Myocyte (in vitro differentiated cells): Measurements from ENCODE around the gene PQBP1. TPM values are rescaled to one million over a fixed set of nuclear protein-coding genes. Genes with fewer than 3 reads are reported as not detected.

ENCODE experiments used
- DNase-seq: peaks from one replicate; pipeline ENCODE4 v3.0.0-alpha.2; 2012; ENCODE audit warnings: low read depth
- total RNA-seq: library from RNA; depleted of rRNA; stranded (reverse); fragments of >200 nt; gene quantifications from 2 replicates; pipeline ENCODE4 v1.2.3, GENCODE V29; 2014

PQBP1 gene
- total RNA-seq, 1 donor from 2014 or later, result 44.7 TPM

- no peak for DNase-seq
These were observed 23.0 kb downstream of the PQBP1 start for GRCh38 chrX:48920718-48921104.

GRCh38 chrX:48923771-48924170 lies 26.0 kb downstream of the PQBP1 start:
- DNase-seq, result no peak

GRCh38 chrX:48924270-48924669 lies 26.5 kb downstream of the PQBP1 start:
- no peak for DNase-seq

- no peak for DNase-seq
These were observed 29.4 kb downstream of the PQBP1 start for GRCh38 chrX:48927123-48927522.

GRCh38 chrX:48927736-48928382 lies 30.1 kb downstream of the PQBP1 start:
- no peak for DNase-seq

GRCh38 chrX:48933757-48934156 lies 36.0 kb downstream of the PQBP1 start:
- DNase-seq, result no peak

GRCh38 chrX:48934581-48935300 lies 37.0 kb downstream of the PQBP1 start:
- DNase-seq, result no peak

- DNase-seq, result no peak
These were observed 37.6 kb downstream of the PQBP1 start for GRCh38 chrX:48935301-48935670.

- no peak for DNase-seq
These were observed 38.8 kb downstream of the PQBP1 start for GRCh38 chrX:48936429-48937053.

GRCh38 chrX:48937054-48937907 lies 39.6 kb downstream of the PQBP1 start:
- DNase-seq, result peak; percentile 13

GRCh38 chrX:48938721-48939425 lies 41.1 kb downstream of the PQBP1 start:
- DNase-seq, result peak; percentile 25

GRCh38 chrX:48939524-48940228 lies 41.9 kb downstream of the PQBP1 start:
- no peak for DNase-seq

- peak; percentile 34 for DNase-seq
These were observed 42.8 kb downstream of the PQBP1 start for GRCh38 chrX:48940404-48940955.

GRCh38 chrX:48942895-48943294 lies 45.2 kb downstream of the PQBP1 start:
- DNase-seq, result no peak

GRCh38 chrX:48945517-48946348 lies 48.0 kb downstream of the PQBP1 start:
- DNase-seq, result peak; percentile 46

GRCh38 chrX:48948589-48948988 lies 50.9 kb downstream of the PQBP1 start:
- no peak for DNase-seq
